T-helper 17 cell (primary cell): ENCODE data around the gene TBL1X. TPM values are rescaled to one million over a fixed set of nuclear protein-coding genes. Genes with fewer than 3 reads are reported as not detected.

Source experiments
- ATAC-seq: fragments of 150-1000 bp; cut with Tn5 transposase; 2 replicates; pipeline ENCODE4 v1.10.0; 2021; ENCODE audit warnings: mild to moderate bottlenecking, moderate library complexity
- DNase-seq, 3 donors: peaks; one replicate each; pipeline versions ENCODE4 v3.0.0 to v3.0.0-alpha.2; 2020 to 2021
- H3K9me3 ChIP-seq: one replicate; pipeline ENCODE4 v1.7.0; 2013; ENCODE audit warnings: low read length, mild to moderate bottlenecking; ENCODE audit not compliant: control insufficient read depth, poor library complexity, severe bottlenecking
- H3K27ac Mint-ChIP-seq: one replicate; pipeline ENCODE4 v1.8.0; 2022; ENCODE audit warnings: mild to moderate bottlenecking, moderate library complexity, mixed read lengths
- H3K27me3 Mint-ChIP-seq: one replicate; pipeline ENCODE4 v1.8.0; 2022; ENCODE audit warnings: mixed read lengths
- H3K36me3 Mint-ChIP-seq: one replicate; pipeline ENCODE4 v1.8.0; 2022; ENCODE audit warnings: low read depth, mixed read lengths
- H3K4me1 Mint-ChIP-seq: one replicate; pipeline ENCODE4 v1.8.0; 2022; ENCODE audit warnings: mild to moderate bottlenecking, mixed read lengths
- H3K4me3 Mint-ChIP-seq: one replicate; pipeline ENCODE4 v1.8.0; 2022; ENCODE audit warnings: mild to moderate bottlenecking, moderate library complexity, mixed read lengths
- total RNA-seq, 4 donors: library from RNA in 2 of 4; stranded (reverse) in 2 of 4; gene quantifications; one replicate each; pipeline ENCODE4 v1.2.3 and lab custom pipeline; 2022 to 2026

TBL1X gene
- total RNA-seq, 2 donors from 2014 or later = 15.7 to 20.2 TPM

- no peaks in the 10 kb centered on the region for H3K9me3 ChIP-seq
- H3K4me3 Mint-ChIP-seq = no peak overlapping the region
- H3K27ac Mint-ChIP-seq = no peak overlapping the region
- H3K27me3 Mint-ChIP-seq = no peaks in the 10 kb centered on the region
- H3K36me3 Mint-ChIP-seq = no peaks in the 10 kb centered on the region
- H3K4me1 Mint-ChIP-seq = no peaks in the 10 kb centered on the region
- ATAC-seq (no peak), DNase-seq (no peak)
These were observed 200.3 kb downstream of the TBL1X start for GRCh38 chrX:9665113-9665512.

GRCh38 chrX:9668537-9668936, 203.7 kb downstream of the TBL1X start:
- Mint-ChIP-seq H3K36me3 (peaks cover 2% of the 10 kb centered on the region), H3K27me3 (no peaks in the 10 kb centered on the region), H3K4me1 (peaks cover 4% of the 10 kb centered on the region), H3K4me3 (no peak overlapping the region), H3K27ac (no peak overlapping the region)
- ATAC-seq = no peak
- no peak for DNase-seq
- H3K9me3 ChIP-seq = no peaks in the 10 kb centered on the region

DNA sequence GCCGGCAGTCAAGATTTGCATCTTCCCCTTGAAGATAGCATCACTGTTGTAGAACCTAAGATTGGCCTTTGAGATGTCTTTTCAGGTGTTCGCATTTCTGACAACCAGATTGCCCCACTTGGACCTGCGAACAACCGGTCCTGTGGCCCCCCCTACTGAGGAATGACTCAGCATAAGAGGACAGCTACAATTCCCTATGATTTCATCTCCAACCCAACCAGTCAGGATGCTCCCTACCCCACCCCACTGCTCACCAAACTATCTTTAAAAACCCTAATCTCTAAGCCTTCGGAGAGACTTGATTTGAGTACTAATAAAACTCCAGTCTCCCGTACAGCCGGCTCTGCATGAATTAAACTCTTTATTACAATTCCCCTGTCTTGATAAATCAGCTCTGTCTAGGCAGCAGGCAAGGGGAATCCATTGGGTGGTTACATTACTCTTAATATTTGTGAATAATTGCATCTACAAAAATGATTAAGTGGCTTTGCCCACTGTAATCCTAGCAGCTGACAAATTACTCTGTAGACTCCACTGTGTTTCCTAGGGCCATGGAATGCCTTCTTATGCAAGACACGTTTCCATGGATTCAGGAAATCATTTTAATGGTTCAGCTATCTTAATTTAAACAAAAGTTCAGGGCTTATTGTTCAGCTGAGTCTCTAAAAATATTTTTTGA, 205.4 kb downstream of the TBL1X start:
- Mint-ChIP-seq H3K4me1 (peaks cover 4% of the 10 kb centered on the region), H3K27me3 (no peaks in the 10 kb centered on the region), H3K4me3 (no peak overlapping the region), H3K36me3 (peaks cover 2% of the 10 kb centered on the region), H3K27ac (no peak overlapping the region)
- ATAC-seq (no peak), DNase-seq (no peak)
- no peaks in the 10 kb centered on the region for H3K9me3 ChIP-seq

DNA sequence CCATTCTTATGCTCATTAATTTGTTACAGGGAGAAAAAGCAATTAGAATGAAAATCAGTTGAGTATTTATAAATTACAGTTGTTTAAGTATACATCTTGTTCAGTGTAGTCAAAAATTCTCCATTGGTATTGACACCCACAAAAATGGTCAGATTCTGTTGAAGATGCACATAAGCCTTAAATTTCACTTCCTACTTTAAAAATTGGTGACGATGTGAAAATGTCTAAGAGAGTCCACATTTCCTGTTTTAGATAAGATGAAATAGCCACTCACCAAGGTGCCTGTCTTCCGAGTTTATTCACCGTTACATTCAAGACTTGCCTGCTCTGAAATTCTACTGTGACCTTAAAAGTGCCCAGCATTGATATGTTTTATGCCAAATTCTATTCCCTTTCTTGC, 207.1 kb downstream of the TBL1X start:
- Mint-ChIP-seq H3K4me3 (no peak overlapping the region), H3K27me3 (no peaks in the 10 kb centered on the region), H3K27ac (peak overlapping the region; percentile 32), H3K36me3 (peaks cover 2% of the 10 kb centered on the region), H3K4me1 (peaks cover 7% of the 10 kb centered on the region)
- DNase-seq (no peak), ATAC-seq (no peak)
- H3K9me3 ChIP-seq = no peaks in the 10 kb centered on the region

GRCh38 chrX:9676306-9676705, 211.4 kb downstream of the TBL1X start:
- Mint-ChIP-seq H3K27ac (no peak overlapping the region), H3K27me3 (no peaks in the 10 kb centered on the region), H3K4me1 (peaks cover 14% of the 10 kb centered on the region), H3K36me3 (peaks cover 2% of the 10 kb centered on the region), H3K4me3 (no peak overlapping the region)
- no peaks in the 10 kb centered on the region for H3K9me3 ChIP-seq
- DNase-seq = no peak
- ATAC-seq = no peak

DNA sequence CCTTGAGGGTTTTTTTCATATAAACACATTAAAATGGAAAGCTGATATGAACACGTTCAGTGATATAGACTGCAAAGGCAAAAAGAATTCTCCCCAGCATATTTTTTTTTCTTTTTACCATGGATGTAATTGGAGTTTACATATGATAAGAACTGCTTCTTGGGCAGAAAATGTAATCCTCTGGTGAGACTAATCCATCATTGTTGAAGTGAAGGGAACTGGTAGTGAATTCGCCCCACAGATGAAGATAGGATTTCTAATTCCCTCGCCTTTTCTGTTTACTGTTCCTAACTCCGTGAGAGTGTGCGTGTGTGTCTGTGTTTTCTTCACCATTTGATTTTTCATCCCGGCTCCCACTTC, 211.9 kb downstream of the TBL1X start:
- H3K4me3 Mint-ChIP-seq = peak overlapping the region; percentile 41

GRCh38 chrX:9677098-9677739, 212.4 kb downstream of the TBL1X start:
- DNase-seq = no peak
- peak; percentile 92 for ATAC-seq
- no peaks in the 10 kb centered on the region for H3K9me3 ChIP-seq
- H3K4me1 Mint-ChIP-seq = peaks cover 14% of the 10 kb centered on the region
- H3K36me3 Mint-ChIP-seq = peaks cover 2% of the 10 kb centered on the region
- H3K27me3 Mint-ChIP-seq = no peaks in the 10 kb centered on the region
- peak overlapping the region; percentile 45 for H3K4me3 Mint-ChIP-seq
- H3K27ac Mint-ChIP-seq = peak overlapping the region; percentile 83

More for the DNA sequence above, 211.9 kb downstream of the TBL1X start:
- Mint-ChIP-seq H3K27me3 (no peaks in the 10 kb centered on the region), H3K36me3 (peaks cover 2% of the 10 kb centered on the region), H3K27ac (peak overlapping the region; percentile 83), H3K4me1 (peaks cover 14% of the 10 kb centered on the region)
- H3K9me3 ChIP-seq = no peaks in the 10 kb centered on the region
- no peak for ATAC-seq
- DNase-seq = no peak

DNA sequence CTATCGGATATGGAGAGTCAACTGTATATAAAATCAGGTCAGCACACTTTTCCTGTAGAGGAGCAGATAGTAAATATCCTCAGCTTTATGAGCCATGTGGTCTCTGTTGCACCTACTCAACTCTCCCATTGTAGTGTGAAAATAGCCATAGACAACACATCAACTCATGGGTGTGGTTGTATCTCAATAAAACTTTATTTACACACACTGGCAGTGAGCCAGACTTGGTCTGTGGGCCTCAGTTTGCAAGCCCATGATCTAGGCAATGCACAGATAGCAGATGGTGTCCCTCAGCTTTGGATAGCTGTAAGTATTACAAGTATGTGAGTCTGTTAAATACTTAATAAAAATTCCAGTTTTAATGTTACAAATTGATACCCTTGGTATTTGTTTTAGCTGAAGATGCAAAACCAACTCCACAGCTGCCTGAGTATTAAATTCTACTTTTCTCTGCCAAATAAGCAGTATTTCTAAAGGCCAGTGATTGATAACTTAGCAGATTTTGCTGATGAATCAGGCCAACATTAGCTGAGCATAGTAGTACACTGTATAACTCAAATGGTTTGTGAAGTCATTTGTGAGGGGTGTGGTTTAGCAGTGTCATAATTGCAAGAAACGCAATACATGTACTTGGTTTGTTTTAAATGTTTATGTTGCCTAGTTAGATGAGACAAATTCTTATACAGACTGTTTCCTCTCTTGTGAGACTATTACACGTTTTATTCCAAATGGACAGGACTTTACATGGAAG, 213.5 kb downstream of the TBL1X start:
- no peaks in the 10 kb centered on the region for H3K36me3 Mint-ChIP-seq
- no peaks in the 10 kb centered on the region for H3K9me3 ChIP-seq
- H3K4me3 Mint-ChIP-seq = no peak overlapping the region
- H3K27ac Mint-ChIP-seq = peak overlapping the region; percentile 83
- H3K27me3 Mint-ChIP-seq = no peaks in the 10 kb centered on the region
- H3K4me1 Mint-ChIP-seq = peaks cover 10% of the 10 kb centered on the region
- DNase-seq = no peak
- ATAC-seq = no peak

GRCh38 chrX:9681011-9681410, 216.2 kb downstream of the TBL1X start:
- H3K4me3 Mint-ChIP-seq = no peak overlapping the region
- peaks cover 10% of the 10 kb centered on the region for H3K4me1 Mint-ChIP-seq
- DNase-seq (no peak), ATAC-seq (no peak)
- no peaks in the 10 kb centered on the region for H3K9me3 ChIP-seq
- H3K27me3 Mint-ChIP-seq = no peaks in the 10 kb centered on the region
- H3K27ac Mint-ChIP-seq = no peak overlapping the region
- H3K36me3 Mint-ChIP-seq = peaks cover 2% of the 10 kb centered on the region

DNA sequence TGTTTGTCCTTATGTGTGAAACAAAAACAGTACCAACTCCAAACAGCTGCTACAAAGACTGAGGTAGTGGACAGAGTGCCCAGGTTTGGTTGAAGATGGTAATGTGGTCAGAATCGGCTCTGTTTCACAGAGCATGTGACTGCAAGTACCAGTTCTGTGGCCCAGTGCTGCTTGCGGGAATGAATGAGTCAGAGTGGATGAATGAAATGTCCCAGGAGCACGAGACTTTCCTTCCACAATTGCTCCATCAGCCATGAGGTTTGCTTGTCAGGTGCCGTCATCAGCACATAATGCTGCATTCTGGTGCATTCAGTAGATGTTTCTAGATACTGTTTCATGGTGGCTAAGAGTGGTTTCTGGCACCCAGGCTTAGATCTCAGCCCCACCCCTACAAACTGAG, 216.6 kb downstream of the TBL1X start:
- no peaks in the 10 kb centered on the region for H3K9me3 ChIP-seq
- Mint-ChIP-seq H3K4me3 (no peak overlapping the region), H3K4me1 (peaks cover 10% of the 10 kb centered on the region), H3K36me3 (peaks cover 2% of the 10 kb centered on the region), H3K27me3 (no peaks in the 10 kb centered on the region), H3K27ac (no peak overlapping the region)
- DNase-seq (no peak), ATAC-seq (no peak)

DNA sequence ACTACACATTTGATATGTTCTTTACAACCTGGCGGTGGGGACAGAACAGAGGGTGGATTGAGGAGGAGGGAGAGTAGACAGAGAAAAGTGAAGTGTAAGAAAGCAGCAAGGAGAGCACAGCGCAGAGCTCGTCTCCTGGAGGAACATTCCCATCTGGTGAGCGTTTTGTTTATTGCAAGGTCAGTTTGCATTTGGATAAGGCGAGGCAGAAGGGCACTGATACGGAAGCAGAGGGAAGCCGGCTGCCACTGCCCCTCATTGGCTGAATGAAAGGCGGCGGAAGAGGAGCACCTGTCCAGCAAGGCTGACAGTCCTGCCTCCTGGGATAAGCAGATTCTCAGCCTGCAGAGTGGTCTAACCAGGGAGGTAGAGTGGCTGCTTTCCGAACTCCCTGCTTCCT, 217.6 kb downstream of the TBL1X start:
- no peak overlapping the region for H3K4me3 Mint-ChIP-seq

GRCh38 chrX:9682861-9683260, 218.0 kb downstream of the TBL1X start:
- no peak for DNase-seq
- peaks cover 2% of the 10 kb centered on the region for H3K36me3 Mint-ChIP-seq
- H3K4me3 Mint-ChIP-seq = no peak overlapping the region
- peaks cover 1% of the 10 kb centered on the region for H3K4me1 Mint-ChIP-seq
- no peaks in the 10 kb centered on the region for H3K9me3 ChIP-seq
- no peak for ATAC-seq
- H3K27me3 Mint-ChIP-seq = no peaks in the 10 kb centered on the region
- H3K27ac Mint-ChIP-seq = no peak overlapping the region

More for the DNA sequence above, 217.6 kb downstream of the TBL1X start:
- Mint-ChIP-seq H3K4me1 (peaks cover 5% of the 10 kb centered on the region), H3K27ac (no peak overlapping the region), H3K27me3 (no peaks in the 10 kb centered on the region), H3K36me3 (peaks cover 2% of the 10 kb centered on the region)
- no peak for ATAC-seq
- H3K9me3 ChIP-seq = no peaks in the 10 kb centered on the region
- DNase-seq = no peak

DNA sequence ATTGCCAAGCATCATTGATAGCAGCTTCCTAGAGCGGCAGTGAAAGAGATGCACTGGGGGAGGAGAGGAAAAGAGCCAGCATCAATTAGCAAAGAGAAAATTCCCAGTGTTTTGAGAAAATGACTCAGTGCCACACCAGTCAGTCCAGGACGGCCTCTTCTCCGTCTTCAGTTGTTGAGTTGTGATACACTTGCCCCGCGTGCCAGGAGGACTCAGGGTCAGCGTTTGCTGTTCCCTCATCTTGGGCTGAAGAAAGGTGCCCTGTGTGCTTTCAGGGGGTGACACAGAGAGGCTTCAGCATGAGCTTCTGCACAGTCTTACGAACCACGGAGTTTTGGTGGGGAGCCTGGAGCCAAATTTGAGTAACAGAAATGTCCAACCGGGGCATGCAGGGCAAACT, 218.5 kb downstream of the TBL1X start:
- Mint-ChIP-seq H3K36me3 (peaks cover 2% of the 10 kb centered on the region), H3K27ac (no peak overlapping the region), H3K4me3 (no peak overlapping the region), H3K4me1 (no peaks in the 10 kb centered on the region), H3K27me3 (no peaks in the 10 kb centered on the region)
- DNase-seq = no peak
- H3K9me3 ChIP-seq = no peaks in the 10 kb centered on the region
- no peak for ATAC-seq
